ENCODE results near the gene SPAG9.

GRCh38 chr17:50920891-50921586 lies 199.6 kb downstream of the SPAG9 start:
- TF ChIP-seq CTCF (IDR thresholded peaks at IDR 0.05; ENCODE audit: low read depth, low read length, poor library complexity, severe bottlenecking) (no peak), EZH2phosphoT487 (IDR thresholded peaks at IDR 0.05; ENCODE audit: borderline replicate concordance, low read length) (no peak)
